GM23338 (cell line): ENCODE results near the gene KIAA1549.

ENCODE experiments used
- CREB1 ChIP-seq: fragments of 250-450 bp; sonication (Bioruptor Pico); IDR thresholded peaks from 2 replicates; pipeline ENCODE4 v1.5.0; 2020; ENCODE audit warnings: low read depth, mild to moderate bottlenecking, moderate library complexity
- CTCF ChIP-seq, 2 experiments: fragments of 200-600 bp in 1 of 2; sonication (generic) in 1 of 2; conservative IDR thresholded peaks; 2 replicates each; pipeline versions ENCODE4 v1.5.1 to v1.6.1; 2016 to 2017; ENCODE audit warnings: antibody characterized with exemption in 2 of 2, low read depth in 2 of 2, mild to moderate bottlenecking in 2 of 2, moderate library complexity in 1 of 2
- ETS1 ChIP-seq: IDR thresholded peaks from 2 replicates; pipeline ENCODE4 v1.6.1; 2016; ENCODE audit warnings: antibody characterized with exemption
- EZH2 ChIP-seq: fragments of 200-600 bp; sonication (generic); IDR thresholded peaks from one replicate; pipeline ENCODE4 v1.8.0; 2017; ENCODE audit warnings: antibody characterized with exemption, mild to moderate bottlenecking, low read depth; ENCODE audit not compliant: unreplicated experiment
- EZH2phosphoT487 ChIP-seq: fragments of 200-600 bp; sonication (generic); IDR thresholded peaks from one replicate; pipeline ENCODE4 v1.8.1; 2018; ENCODE audit warnings: antibody characterized with exemption; ENCODE audit not compliant: unreplicated experiment
- JUNB ChIP-seq: IDR thresholded peaks from one replicate; pipeline ENCODE4 v1.6.1; 2016; ENCODE audit warnings: antibody characterized with exemption; ENCODE audit not compliant: unreplicated experiment
- NANOG ChIP-seq: IDR thresholded peaks from 2 replicates; pipeline ENCODE4 v1.6.1; 2016; ENCODE audit warnings: antibody characterized with exemption, borderline replicate concordance
- POLR2AphosphoS5 ChIP-seq: IDR thresholded peaks from 2 replicates; pipeline ENCODE4 v1.6.1; 2016; ENCODE audit warnings: antibody characterized with exemption, low read depth
- REST ChIP-seq: IDR thresholded peaks from one replicate; pipeline ENCODE4 v1.6.1; 2018; ENCODE audit warnings: antibody characterized with exemption; ENCODE audit not compliant: unreplicated experiment
- ZNF331 ChIP-seq: fragments of 250-450 bp; sonication (Bioruptor Pico); IDR thresholded peaks from 2 replicates; pipeline ENCODE4 v1.5.0; 2020; ENCODE audit warnings: low read depth, mild to moderate bottlenecking, moderate library complexity

GRCh38 chr7:138917771-138918170, 63.4 kb downstream of the KIAA1549 start:
- TF ChIP-seq CTCF (conservative IDR thresholded peaks at IDR 0.05; ENCODE audit: low read depth in 2 of 2) (no peak), EZH2 (no peak), POLR2AphosphoS5 (no peak), REST (no peak), EZH2phosphoT487 (no peak), JUNB (no peak), NANOG (no peak), ZNF331 (no peak), CREB1 (CRISPR knock-in tag) (no peak), ETS1 (no peak)
